Measurements from ENCODE around the gene LUZP2.

DNA sequence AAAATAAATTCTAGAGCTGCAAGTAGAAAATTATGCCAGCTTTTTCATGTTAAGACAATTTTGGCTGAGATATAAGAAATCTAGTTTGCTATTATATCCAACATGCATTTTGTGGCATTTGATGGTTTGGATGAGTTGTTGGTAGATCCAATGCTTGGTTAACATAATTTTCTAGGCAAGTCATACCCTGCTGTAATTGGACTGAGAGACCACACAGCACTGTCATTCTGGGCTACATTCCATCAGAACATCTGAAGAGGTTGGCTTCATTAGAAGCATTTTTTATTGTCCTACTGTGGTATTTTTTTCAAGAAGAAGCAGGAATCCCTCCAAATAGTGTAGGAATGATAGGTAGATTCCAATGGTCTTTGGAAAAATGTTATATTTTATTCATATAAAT lies 561.0 kb downstream of the LUZP2 start:
- TF ChIP-seq, protein P1, sequence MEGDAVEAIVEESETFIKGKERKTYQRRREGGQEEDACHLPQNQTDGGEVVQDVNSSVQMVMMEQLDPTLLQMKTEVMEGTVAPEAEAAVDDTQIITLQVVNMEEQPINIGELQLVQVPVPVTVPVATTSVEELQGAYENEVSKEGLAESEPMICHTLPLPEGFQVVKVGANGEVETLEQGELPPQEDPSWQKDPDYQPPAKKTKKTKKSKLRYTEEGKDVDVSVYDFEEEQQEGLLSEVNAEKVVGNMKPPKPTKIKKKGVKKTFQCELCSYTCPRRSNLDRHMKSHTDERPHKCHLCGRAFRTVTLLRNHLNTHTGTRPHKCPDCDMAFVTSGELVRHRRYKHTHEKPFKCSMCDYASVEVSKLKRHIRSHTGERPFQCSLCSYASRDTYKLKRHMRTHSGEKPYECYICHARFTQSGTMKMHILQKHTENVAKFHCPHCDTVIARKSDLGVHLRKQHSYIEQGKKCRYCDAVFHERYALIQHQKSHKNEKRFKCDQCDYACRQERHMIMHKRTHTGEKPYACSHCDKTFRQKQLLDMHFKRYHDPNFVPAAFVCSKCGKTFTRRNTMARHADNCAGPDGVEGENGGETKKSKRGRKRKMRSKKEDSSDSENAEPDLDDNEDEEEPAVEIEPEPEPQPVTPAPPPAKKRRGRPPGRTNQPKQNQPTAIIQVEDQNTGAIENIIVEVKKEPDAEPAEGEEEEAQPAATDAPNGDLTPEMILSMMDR (IDR thresholded peaks at IDR 0.05; ENCODE audit: low read depth, low read length, poor library complexity, severe bottlenecking): no peak
- no peak for TF ChIP-seq EZH2phosphoT487 (IDR thresholded peaks at IDR 0.05; ENCODE audit: borderline replicate concordance, low read length)

Data from DOHH2 (cell line).